ENCODE results near the gene DGKD. TPM values are rescaled to one million over a fixed set of nuclear protein-coding genes. Genes with fewer than 3 reads are reported as not detected.

The DGKD gene
- total RNA-seq (2014; rRNA removed; shearing (Covaris generic)) (4.0 and 5.1 TPM in 2 replicates), polyA plus RNA-seq (2016; fragmentation: Nextera tagmentation; extraction: Ambion mirVana) (2.7 and 3.9 TPM in 2 replicates)

- no peaks in the 10 kb centered on the region for H4K20me1 ChIP-seq (ENCODE audit: insufficient read depth)
- no peak within 1 kb of the TSS for H3K27ac ChIP-seq
- peak within 1 kb of the TSS; percentile 80 for H3K4me3 ChIP-seq
- H3K9ac ChIP-seq: peak within 1 kb of the TSS; percentile 74
- H3K79me2 ChIP-seq (ENCODE audit: insufficient read depth): peaks cover 20% of the 10 kb centered on the region
- H3K4me1 ChIP-seq (ENCODE audit: insufficient read depth): peaks cover 8% of the 10 kb centered on the region
- H3K9me2 ChIP-seq (ENCODE audit: insufficient read depth): no peaks in the 10 kb centered on the region
- TF ChIP-seq EZH2 (IDR thresholded peaks at IDR 0.05; ENCODE audit: insufficient read depth, poor library complexity, severe bottlenecking) (no peak), EZH2phosphoT487 (IDR thresholded peaks at IDR 0.05; ENCODE audit: insufficient read depth, low read depth) (no peak)
- in situ Hi-C loops (cut with MboI): no loop called here
- peaks cover 10% of the 10 kb centered on the region for H3F3A ChIP-seq (ENCODE audit: insufficient read depth)
- H3K27me3 ChIP-seq (replicated peaks; ENCODE audit: insufficient read depth): no peaks in the 10 kb centered on the region
- H3K36me3 ChIP-seq (ENCODE audit: low read depth): no peaks in the 10 kb centered on the region
- H3K4me2 ChIP-seq (ENCODE audit: unreplicated experiment): peak within 1 kb of the TSS; percentile 93
- peak within 1 kb of the TSS; percentile 99 for H2AFZ ChIP-seq
- WGBS, 2 experiments (ENCODE audit: low coverage in 1 of 2, low lambda C conversion rate in 2 of 2, missing lambda C conversion rate in 2 of 2): 6 to 8% methylated on average over 24 to 39 of the region's 56 CpGs
- DNase-seq: peak; percentile 77
- H3K9me3 ChIP-seq (ENCODE audit: low read depth): no peaks in the 10 kb centered on the region
Measured at GRCh38 chr2:233353769-233354499, at the start of gene DGKD. TSS of gene DGKD (plus strand) at chr2:233354494. CDS start at chr2:233354519, 25 bp downstream.

DNA sequence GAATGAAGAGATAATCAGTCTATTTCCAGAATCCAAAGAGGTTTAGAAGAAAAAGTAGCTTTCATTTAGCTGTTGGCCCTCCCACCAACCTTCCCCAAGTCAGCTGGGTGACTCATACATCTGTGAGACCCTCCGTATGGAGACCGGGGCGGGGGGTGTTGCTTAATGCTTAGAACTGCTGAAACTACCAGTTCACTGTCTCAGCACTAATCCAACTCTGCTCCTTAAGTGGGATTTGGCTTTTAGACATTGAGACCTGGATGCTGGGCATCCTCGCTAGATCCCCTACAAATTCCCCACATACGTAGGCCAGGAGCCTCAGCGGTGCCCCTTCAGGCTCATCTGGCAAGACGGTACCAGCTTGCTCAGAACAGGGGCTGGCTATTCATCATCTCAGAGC lies 46.7 kb upstream of the DGKD start, which contains the start of gene SAG:
SAG (plus strand) TSS at position 252 of the 400 bp plus-strand sequence. CDS start 1,374 bp downstream, outside the sequence.
- Histone ChIP-seq H4K20me1 (ENCODE audit: insufficient read depth) (no peaks in the 10 kb centered on the region), H3K9ac (no peak within 1 kb of the TSS), H3F3A (ENCODE audit: insufficient read depth) (no peaks in the 10 kb centered on the region), H3K79me2 (ENCODE audit: insufficient read depth) (no peaks in the 10 kb centered on the region), H3K36me3 (ENCODE audit: low read depth) (no peaks in the 10 kb centered on the region), H3K4me2 (ENCODE audit: unreplicated experiment) (no peak within 1 kb of the TSS), H3K27ac (no peak within 1 kb of the TSS), H3K9me3 (ENCODE audit: low read depth) (no peaks in the 10 kb centered on the region), H3K27me3 (replicated peaks; ENCODE audit: insufficient read depth) (peaks cover 4% of the 10 kb centered on the region; the same call in 1 of the 2 replicates), H2AFZ (no peak within 1 kb of the TSS), H3K9me2 (ENCODE audit: insufficient read depth) (no peaks in the 10 kb centered on the region), H3K4me1 (ENCODE audit: insufficient read depth) (no peaks in the 10 kb centered on the region), H3K4me3 (no peak within 1 kb of the TSS)
- in situ Hi-C loops (cut with MboI): no loop called here
- 74 to 76% methylated on average over 7 of the region's 7 CpGs for WGBS, 2 experiments (ENCODE audit: low coverage in 1 of 2, low lambda C conversion rate in 2 of 2, missing lambda C conversion rate in 2 of 2)
- TF ChIP-seq EZH2 (IDR thresholded peaks at IDR 0.05; ENCODE audit: insufficient read depth, poor library complexity, severe bottlenecking): no peak
- TF ChIP-seq EZH2phosphoT487 (IDR thresholded peaks at IDR 0.05; ENCODE audit: insufficient read depth, low read depth): no peak
- no peak for DNase-seq

DNA sequence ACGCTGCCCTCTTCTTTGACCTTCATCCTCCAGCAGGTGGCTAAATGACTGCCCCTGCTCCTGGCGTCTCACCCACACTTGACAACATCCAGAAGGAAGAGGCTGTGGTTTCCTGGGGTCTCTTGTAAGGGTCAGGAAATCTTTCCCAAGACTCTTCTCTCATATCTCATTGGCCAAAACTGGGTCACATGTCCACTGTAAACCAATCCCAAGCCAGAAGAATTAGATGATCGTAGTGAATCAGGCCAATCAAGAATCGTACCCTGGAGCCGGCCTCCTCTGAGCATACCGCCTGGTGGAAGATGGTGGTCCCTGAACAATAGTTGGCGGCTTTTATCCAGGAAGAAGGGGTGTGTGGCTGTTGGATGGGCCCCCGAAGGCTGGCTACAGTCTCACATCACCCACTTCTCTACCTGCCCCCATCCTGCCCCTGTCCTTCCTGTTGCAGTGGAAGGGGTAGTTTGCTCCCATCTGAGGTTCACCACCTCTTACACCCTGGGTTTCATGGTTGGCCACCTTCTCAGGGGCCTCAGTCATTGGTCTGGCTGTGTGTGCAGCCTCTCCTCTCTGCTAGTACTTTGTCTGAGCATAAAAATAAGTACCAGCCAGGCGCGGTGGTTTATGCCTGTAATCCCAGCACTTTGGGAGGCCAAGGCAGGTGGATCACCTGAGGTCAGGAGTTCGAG lies 42.9 kb upstream of the DGKD start:
- no peak for TF ChIP-seq EZH2 (IDR thresholded peaks at IDR 0.05; ENCODE audit: insufficient read depth, poor library complexity, severe bottlenecking)
- no peak for TF ChIP-seq EZH2phosphoT487 (IDR thresholded peaks at IDR 0.05; ENCODE audit: insufficient read depth, low read depth)
- Histone ChIP-seq H3K9me2 (ENCODE audit: insufficient read depth) (no peaks in the 10 kb centered on the region), H3K4me3 (no peak overlapping the region), H4K20me1 (ENCODE audit: insufficient read depth) (no peaks in the 10 kb centered on the region), H3K27ac (no peak overlapping the region), H3K4me2 (ENCODE audit: unreplicated experiment) (no peak overlapping the region), H3K9me3 (ENCODE audit: low read depth) (no peaks in the 10 kb centered on the region), H2AFZ (no peak overlapping the region), H3K4me1 (ENCODE audit: insufficient read depth) (no peaks in the 10 kb centered on the region), H3K79me2 (ENCODE audit: insufficient read depth) (no peaks in the 10 kb centered on the region), H3K27me3 (replicated peaks; ENCODE audit: insufficient read depth) (peaks cover 4% of the 10 kb centered on the region; the same call in 1 of the 2 replicates), H3K9ac (no peak overlapping the region), H3F3A (ENCODE audit: insufficient read depth) (no peaks in the 10 kb centered on the region), H3K36me3 (ENCODE audit: low read depth) (no peaks in the 10 kb centered on the region)
- WGBS, 2 experiments (ENCODE audit: low coverage in 1 of 2, low lambda C conversion rate in 2 of 2, missing lambda C conversion rate in 2 of 2): 80% methylated on average over 11 of the region's 11 CpGs
- in situ Hi-C loops (cut with MboI): no loop called here
- DNase-seq: no peak

DNA sequence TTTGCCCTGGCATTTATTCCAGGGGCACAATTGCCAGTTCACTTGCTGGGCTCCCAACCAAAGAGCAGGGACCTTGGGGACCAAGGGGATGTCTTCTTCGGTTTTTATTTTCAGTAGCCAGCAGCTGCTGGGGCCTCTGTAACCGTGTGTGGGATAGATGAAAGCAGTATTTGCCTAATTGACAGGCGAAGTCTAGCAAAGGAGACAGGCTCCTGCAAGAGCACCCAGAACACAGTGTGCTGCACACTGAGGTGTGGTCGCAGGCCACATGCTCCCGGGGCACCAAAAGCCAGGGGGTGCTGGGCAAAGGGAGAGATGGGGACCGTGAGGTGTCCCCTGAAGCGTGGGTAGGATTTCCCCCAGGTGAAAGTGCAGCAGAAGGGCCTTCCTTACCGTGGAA lies 41.4 kb upstream of the DGKD start:
- Histone ChIP-seq H3K9me2 (ENCODE audit: insufficient read depth) (no peaks in the 10 kb centered on the region), H4K20me1 (ENCODE audit: insufficient read depth) (no peaks in the 10 kb centered on the region), H3K79me2 (ENCODE audit: insufficient read depth) (no peaks in the 10 kb centered on the region), H3K36me3 (ENCODE audit: low read depth) (no peaks in the 10 kb centered on the region), H3K27ac (no peak overlapping the region), H3K4me1 (ENCODE audit: insufficient read depth) (no peaks in the 10 kb centered on the region), H3K4me3 (no peak overlapping the region), H3K9me3 (ENCODE audit: low read depth) (no peaks in the 10 kb centered on the region), H3K27me3 (replicated peaks; ENCODE audit: insufficient read depth) (peaks cover 8% of the 10 kb centered on the region; the same call in 1 of the 2 replicates), H3K4me2 (ENCODE audit: unreplicated experiment) (no peak overlapping the region), H3K9ac (no peak overlapping the region), H2AFZ (no peak overlapping the region), H3F3A (ENCODE audit: insufficient read depth) (no peaks in the 10 kb centered on the region)
- DNase-seq: no peak
- TF ChIP-seq EZH2 (IDR thresholded peaks at IDR 0.05; ENCODE audit: insufficient read depth, poor library complexity, severe bottlenecking) (no peak), EZH2phosphoT487 (IDR thresholded peaks at IDR 0.05; ENCODE audit: insufficient read depth, low read depth) (no peak)
- WGBS, 2 experiments (ENCODE audit: low coverage in 1 of 2, low lambda C conversion rate in 2 of 2, missing lambda C conversion rate in 2 of 2): 23 to 26% methylated on average over 8 of the region's 8 CpGs
- in situ Hi-C loops (cut with MboI): no loop called here

All from GM23248 (cell line).